ENCODE measurements around the gene SCD.
A peak's percentile ranks its signal among the peaks of the same experiment; 100 is the strongest.

SCD gene

GRCh38 chr10:100340948-100341847, 5.8 kb upstream of the SCD start:
- no peak for DNase-seq

- DNase-seq: peak; percentile 68
Observed at GRCh38 chr10:100341953-100342626, 4.9 kb upstream of the SCD start.

- no peak for DNase-seq
Observed at GRCh38 chr10:100342627-100342972, 4.4 kb upstream of the SCD start.

GRCh38 chr10:100344241-100344788, 2.7 kb upstream of the SCD start:
- DNase-seq: no peak

- no peak for DNase-seq
Observed at GRCh38 chr10:100345570-100346330, 1.3 kb upstream of the SCD start.

GRCh38 chr10:100346351-100346764, 675 bp upstream of the SCD start:
- DNase-seq: peak; percentile 83

GRCh38 chr10:100347568-100348195, 649 bp downstream of the SCD start:
- no peak for DNase-seq

GRCh38 chr10:100348389-100348927, 1.4 kb downstream of the SCD start:
- no peak for DNase-seq

GRCh38 chr10:100349087-100349486, 2.1 kb downstream of the SCD start:
- no peak for DNase-seq

GRCh38 chr10:100349672-100350071, 2.6 kb downstream of the SCD start:
- DNase-seq: no peak

- DNase-seq: no peak
Observed at GRCh38 chr10:100350914-100351485, 4.0 kb downstream of the SCD start.

GRCh38 chr10:100353770-100354485, 6.9 kb downstream of the SCD start:
- no peak for DNase-seq

GRCh38 chr10:100355086-100355485, 8.1 kb downstream of the SCD start:
- no peak for DNase-seq

- no peak for DNase-seq
Observed at GRCh38 chr10:100356067-100357017, 9.3 kb downstream of the SCD start.

GRCh38 chr10:100357059-100357858, 10.2 kb downstream of the SCD start:
- DNase-seq: no peak

GRCh38 chr10:100359030-100359432, 12.0 kb downstream of the SCD start:
- DNase-seq: no peak

GRCh38 chr10:100359529-100360150, 12.6 kb downstream of the SCD start:
- DNase-seq: no peak

GRCh38 chr10:100360234-100360633, 13.2 kb downstream of the SCD start:
- no peak for DNase-seq
